H1 (cell line): ENCODE data around the gene MTERF1. TPM values are rescaled to one million over a fixed set of nuclear protein-coding genes. Genes with fewer than 3 reads are reported as not detected.

Experiments
- CTCF ChIA-PET: fragments of 300-600 bp; sonication (Branson Sonifier 250); formaldehyde crosslinking; loops from one replicate; lab custom pipeline; 2021; ENCODE audit not compliant: partially characterized antibody; lab: Charles Lee
- POLR2A ChIA-PET: fragments of 300-600 bp; sonication (Branson Sonifier 250); formaldehyde crosslinking; loops from one replicate; lab custom pipeline; 2021; ENCODE audit warnings: inconsistent platforms; ENCODE audit not compliant: partially characterized antibody; lab: Charles Lee
- DNase-seq, 2 experiments: peaks; one replicate each; pipeline versions ENCODE4 v3.0.0 to v3.0.0-alpha.2; 2010 to 2022; ENCODE audit warnings: low spot score in 2 of 2, low read depth in 1 of 2, mixed read lengths in 1 of 2
- FAIRE-seq: peaks from 2 replicates; lab custom pipeline; 2011; peaks lifted over from hg19 to GRCh38; lab: Jason Lieb, UNC
- H2AFZ ChIP-seq: 2 replicates; pipeline ENCODE4 v1.8.1; 2012; ENCODE audit warnings: low read length, inconsistent platforms
- H2AK5ac ChIP-seq: 2 replicates; pipeline ENCODE4 v1.6.1; 2013; ENCODE audit warnings: low read depth, low read length
- H2BK120ac ChIP-seq: replicated peaks from 2 replicates; pipeline ENCODE3; 2013; ENCODE audit warnings: low read depth, low read length, inconsistent platforms
- H2BK12ac ChIP-seq: 2 replicates; pipeline ENCODE4 v1.6.1; 2013; ENCODE audit warnings: low read depth, low read length
- H2BK15ac ChIP-seq: 2 replicates; pipeline ENCODE4 v1.6.1; 2013; ENCODE audit warnings: low read length
- H2BK20ac ChIP-seq: 2 replicates; pipeline ENCODE4 v1.6.1; 2013; ENCODE audit warnings: low read length
- H2BK5ac ChIP-seq: 2 replicates; pipeline ENCODE4 v1.6.1; 2013; ENCODE audit warnings: low read depth, low read length
- H3K14ac ChIP-seq: 2 replicates; pipeline ENCODE4 v1.6.1; 2013; ENCODE audit warnings: inconsistent platforms; ENCODE audit not compliant: insufficient read length
- H3K18ac ChIP-seq: 2 replicates; pipeline ENCODE4 v1.6.1; 2013; ENCODE audit warnings: low read length; ENCODE audit errors: extremely low read depth
- H3K23ac ChIP-seq: 2 replicates; pipeline ENCODE4 v1.6.1; 2013; ENCODE audit warnings: inconsistent platforms; ENCODE audit not compliant: insufficient read length
- H3K23me2 ChIP-seq: 2 replicates; pipeline ENCODE4 v1.6.1; 2013; ENCODE audit warnings: low read depth, low read length
- H3K27ac ChIP-seq: 2 replicates; pipeline ENCODE4 v1.6.1; 2011; ENCODE audit warnings: low read depth, low read length, inconsistent platforms
- H3K27me3 ChIP-seq, 4 experiments: replicated peaks in 1 of 4; 1 replicate in 1 of 4; 2 replicates in 3 of 4; pipeline versions ENCODE4 v1.6.1 to v1.8.1; 2011 to 2013; ENCODE audit warnings: low read length in 3 of 4, mild to moderate bottlenecking in 3 of 4, inconsistent platforms in 2 of 4, mixed read lengths in 2 of 4, moderate library complexity in 1 of 4; ENCODE audit not compliant: control insufficient read depth in 3 of 4, insufficient read depth in 3 of 4; ENCODE audit errors: extremely low read depth in 1 of 4
- H3K36me3 ChIP-seq, 4 experiments: 2 replicates each; pipeline versions ENCODE4 v1.6.1 to v1.8.1; 2011 to 2013; ENCODE audit warnings: mild to moderate bottlenecking in 4 of 4, low read length in 3 of 4, moderate library complexity in 2 of 4, control low read depth in 1 of 4, inconsistent platforms in 1 of 4; ENCODE audit not compliant: insufficient read depth in 4 of 4, control insufficient read depth in 2 of 4
- H3K4ac ChIP-seq: replicated peaks from 2 replicates; pipeline ENCODE3; 2013; ENCODE audit warnings: low read length, low read depth, mixed read lengths, inconsistent platforms; ENCODE audit not compliant: insufficient read length
- H3K4me1 ChIP-seq, 4 experiments: replicated peaks in 1 of 4; 1 replicate in 1 of 4; 2 replicates in 3 of 4; pipeline versions ENCODE4 v1.6.1 to v1.8.1; 2011 to 2013; ENCODE audit warnings: low read length in 3 of 4, inconsistent platforms in 2 of 4, mixed read lengths in 1 of 4; ENCODE audit not compliant: insufficient read depth in 4 of 4, control insufficient read depth in 3 of 4
- H3K4me2 ChIP-seq, 2 experiments: 2 replicates each; pipeline versions ENCODE4 v1.6.1 to v1.8.1; 2011 to 2013; ENCODE audit warnings: low read depth in 2 of 2, low read length in 2 of 2, control low read depth in 1 of 2, inconsistent platforms in 1 of 2, mild to moderate bottlenecking in 1 of 2; ENCODE audit not compliant: insufficient read depth in 1 of 2
- H3K4me3 ChIP-seq, 4 experiments: fragments of 200-600, 300-600 bp in 1 of 4; sonication (generic), shearing (Covaris generic), sonication (Bioruptor Twin) in 1 of 4; 2 replicates each; pipeline versions ENCODE4 v1.5.1 to v1.8.1; 2011 to 2016; ENCODE audit warnings: low read length in 4 of 4, low read depth in 3 of 4, control low read depth in 2 of 4, inconsistent platforms in 2 of 4, mild to moderate bottlenecking in 2 of 4, mixed read lengths in 1 of 4, moderate library complexity in 1 of 4; ENCODE audit not compliant: insufficient read depth in 2 of 4; ENCODE audit errors: extremely low read depth in 1 of 4
- H3K56ac ChIP-seq: replicated peaks from 2 replicates; pipeline ENCODE3; 2013; ENCODE audit warnings: low read depth, mild to moderate bottlenecking, mixed read lengths, low read length, inconsistent platforms; ENCODE audit not compliant: insufficient read length
- H3K79me1 ChIP-seq: 2 replicates; pipeline ENCODE4 v1.6.1; 2013; ENCODE audit warnings: low read depth, low read length, control low read depth
- H3K79me2 ChIP-seq, 2 experiments: 2 replicates each; pipeline versions ENCODE4 v1.6.1 to v1.8.1; 2012 to 2013; ENCODE audit warnings: low read length in 2 of 2, mild to moderate bottlenecking in 2 of 2, inconsistent platforms in 1 of 2; ENCODE audit not compliant: insufficient read depth in 2 of 2, control insufficient read depth in 1 of 2
- H3K9ac ChIP-seq, 4 experiments: replicated peaks in 1 of 4; 1 replicate in 1 of 4; 2 replicates in 3 of 4; pipeline versions ENCODE4 v1.6.1 to v1.8.1; 2011 to 2013; ENCODE audit warnings: low read depth in 3 of 4, low read length in 3 of 4, control low read depth in 2 of 4, mild to moderate bottlenecking in 2 of 4, moderate library complexity in 2 of 4, inconsistent platforms in 1 of 4; ENCODE audit errors: extremely low read depth in 1 of 4
- H3K9me3 ChIP-seq, 2 experiments: 2 replicates each; pipeline versions ENCODE4 v1.6.1 to v1.8.1; 2012 to 2013; ENCODE audit warnings: mild to moderate bottlenecking in 2 of 2, moderate library complexity in 2 of 2, control low read depth in 1 of 2, inconsistent platforms in 1 of 2, low read depth in 1 of 2, low read length in 1 of 2, mixed read lengths in 1 of 2; ENCODE audit not compliant: insufficient read depth in 2 of 2
- H4K20me1 ChIP-seq, 2 experiments: replicated peaks in 1 of 2; 2 replicates each; pipeline versions ENCODE3 to v1.8.1; 2011 to 2013; ENCODE audit warnings: inconsistent platforms in 2 of 2, low read length in 2 of 2, mild to moderate bottlenecking in 1 of 2; ENCODE audit not compliant: insufficient read depth in 2 of 2, control insufficient read depth in 1 of 2
- H4K5ac ChIP-seq: 2 replicates; pipeline ENCODE4 v1.6.1; 2013; ENCODE audit warnings: low read length, low read depth, mixed read lengths, inconsistent platforms; ENCODE audit not compliant: insufficient read length
- H4K8ac ChIP-seq: 2 replicates; pipeline ENCODE4 v1.8.0; 2013; ENCODE audit warnings: mild to moderate bottlenecking, moderate library complexity, low read length, inconsistent platforms; ENCODE audit not compliant: insufficient read depth; ENCODE audit errors: extremely low read depth
- H4K91ac ChIP-seq: replicated peaks from 2 replicates; pipeline ENCODE3; 2013; ENCODE audit warnings: low read length, mixed read lengths, inconsistent platforms; ENCODE audit not compliant: insufficient read length
- BCL11A ChIP-seq, 2 experiments: IDR thresholded peaks; one replicate each; pipeline ENCODE4 v1.6.1; 2011; ENCODE audit warnings: low read depth in 2 of 2, low read length in 2 of 2, mild to moderate bottlenecking in 2 of 2
- CEBPB ChIP-seq: IDR thresholded peaks from 2 replicates; pipeline ENCODE4 v1.6.1; 2012; ENCODE audit warnings: low read depth, low read length
- RXRA ChIP-seq: IDR thresholded peaks from 2 replicates; pipeline ENCODE4 v1.6.1; 2011; ENCODE audit warnings: low read depth, mild to moderate bottlenecking, low read length, moderate library complexity; ENCODE audit not compliant: insufficient read depth
- TBP ChIP-seq: IDR thresholded peaks from 2 replicates; pipeline ENCODE4 v1.6.1; 2011; ENCODE audit warnings: low read depth, low read length, improper control_type of control experiment
- WGBS, 2 experiments: shearing (Covaris generic) in 1 of 2; methylation state at CpG; one replicate each; pipeline versions ENCODE4 v1.1.6 to v1.1.7; 2013 to 2015; ENCODE audit warnings: low lambda C conversion rate in 2 of 2, mixed read lengths in 2 of 2, inconsistent platforms in 1 of 2, low coverage in 1 of 2, missing lambda C conversion rate in 1 of 2; ENCODE audit not compliant: insufficient replicate concordance in 2 of 2, insufficient coverage in 1 of 2, insufficient read length in 1 of 2; ENCODE audit errors: extremely low coverage in 1 of 2, missing lambda C conversion rate in 1 of 2; 5-methylcytosine and 5-hydroxymethylcytosine counted together
- polyA plus RNA-seq, 7 experiments: library from polyadenylated mRNA; depleted of rRNA in 3 of 7; stranded (reverse) in 5 of 7; unstranded in 2 of 7; fragments of >200 nt in 5 of 7; fragments of 200-250 nt in 2 of 7; gene quantifications; 1 replicate in 5 of 7; 2 replicates in 1 of 7; 4 replicates in 1 of 7; pipeline versions ENCODE4 v1.2.1 to v1.2.3, GENCODE V29; 2011 to 2013; ENCODE audit warnings: missing spikeins in 2 of 7, mixed read lengths in 2 of 7
- total RNA-seq: library from RNA; stranded (reverse); fragmentation: NEBNext Ultra II Directional; extraction: Animal tissue kit (Norgen Biotek cat#: 25700); gene quantifications from 2 replicates; pipeline ENCODE4 v1.2.1, GENCODE V29; 2021

MTERF1 gene
- total and polyA plus RNA-seq, 2 of the 8 experiments (the other 6 are each of a cell fraction or from before 2014, with no cell fraction given): 4.5 to 12.6 TPM

GRCh38 chr7:91826377-91826776 is 54.1 kb downstream of the MTERF1 start:
- no peak overlapping the region for H2BK12ac ChIP-seq
- H2AFZ ChIP-seq: no peak overlapping the region
- H3K9me3 ChIP-seq: no peaks in the 10 kb centered on the region
- no peak overlapping the region for H4K5ac ChIP-seq
- H3K36me3 ChIP-seq: no peaks in the 10 kb centered on the region
- ChIA-PET POLR2A (no interaction called here), CTCF (interaction anchor here (1.0 kb wide), 2 partner anchors 26 to 742 kb away, joined by 3 read pairs; no protein-coding TSS in a partner anchor)
- no peak overlapping the region for H2BK5ac ChIP-seq
- no peak overlapping the region for H3K23ac ChIP-seq
- H3K9ac ChIP-seq: no peak overlapping the region
- no peak overlapping the region for H2BK120ac ChIP-seq
- no peaks in the 10 kb centered on the region for H3K79me1 ChIP-seq
- no peak overlapping the region for H2BK20ac ChIP-seq
- H3K23me2 ChIP-seq: no peaks in the 10 kb centered on the region; the same call in 1 of the 2 replicates
- FAIRE-seq: no peak
- H4K20me1 ChIP-seq: no peaks in the 10 kb centered on the region
- no peak overlapping the region for H4K91ac ChIP-seq
- no peak for DNase-seq
- no peak overlapping the region for H2AK5ac ChIP-seq
- no peak overlapping the region for H3K27ac ChIP-seq
- H3K4me2 ChIP-seq: no peak overlapping the region
- no peaks in the 10 kb centered on the region for H3K79me2 ChIP-seq
- 74% methylated on average over 1 of the region's 1 CpG; no CpG with 5 or more reads in 1 of the 2 experiments for WGBS, 2 experiments
- no peaks in the 10 kb centered on the region for H3K4me1 ChIP-seq
- H3K18ac ChIP-seq: no peak overlapping the region
- H3K4me3 ChIP-seq: no peak overlapping the region
- H4K8ac ChIP-seq: no peak overlapping the region
- no peak overlapping the region for H3K14ac ChIP-seq
- no peak overlapping the region for H3K56ac ChIP-seq
- no peak overlapping the region for H3K4ac ChIP-seq
- no peaks in the 10 kb centered on the region for H3K27me3 ChIP-seq
- H2BK15ac ChIP-seq: no peak overlapping the region
- TF ChIP-seq CEBPB: no peak
- TF ChIP-seq TBP: no peak
- no peak for TF ChIP-seq BCL11A (IDR thresholded peaks at IDR 0.05; ENCODE audit: low read depth in 2 of 2, low read length in 2 of 2)
- TF ChIP-seq RXRA: no peak
